Right lobe of liver (tissue), 6 donors: ENCODE results near the gene ZNF823. TPM values are rescaled to one million over a fixed set of nuclear protein-coding genes. Genes with fewer than 3 reads are reported as not detected.

ENCODE experiments used
- ATAC-seq, 4 donors: fragments of 200-7000 bp; cut with Tn5 transposase; one replicate each; pipeline ENCODE4 v1.9.1; 2020; ENCODE audit warnings: mild to moderate bottlenecking in 4 of 4, moderate library complexity in 4 of 4
- DNase-seq, 3 donors: peaks; one replicate each; pipeline ENCODE4 v3.0.0-alpha.2; 2020
- H3K27ac ChIP-seq, 3 donors: fragments of 200-600 bp; one replicate each; pipeline ENCODE4 v1.8.0; 2022
- H3K27me3 ChIP-seq, 2 donors: fragments of 200-600 bp; one replicate each; pipeline ENCODE4 v1.8.0; 2022
- H3K36me3 ChIP-seq, 4 donors: fragments of 200-600 bp; sonication (generic) in 1 of 4; one replicate each; pipeline versions ENCODE4 v1.5.1 to v1.8.0; 2017 to 2022; ENCODE audit warnings: control low read depth in 1 of 4
- H3K4me1 ChIP-seq, 4 donors: fragments of 200-600 bp; sonication (generic) in 1 of 4; one replicate each; pipeline versions ENCODE4 v1.5.1 to v1.8.0; 2017 to 2022; ENCODE audit warnings: control low read depth in 1 of 4
- H3K4me3 ChIP-seq, 3 donors: fragments of 200-600 bp; one replicate each; pipeline ENCODE4 v1.8.0; 2022
- H3K9me3 ChIP-seq, 4 donors: fragments of 200-600 bp; sonication (generic) in 1 of 4; one replicate each; pipeline versions ENCODE4 v1.5.1 to v1.8.0; 2017 to 2022; ENCODE audit warnings: control low read depth in 1 of 4
- CTCF ChIP-seq, 4 donors: fragments of 200-600 bp in 3 of 4; fragments of 450-650 bp in 1 of 4; IDR thresholded peaks; one replicate each; pipeline versions ENCODE4 v1.5.1 to v1.8.0; 2016 to 2022; ENCODE audit warnings: antibody characterized with exemption in 4 of 4, mild to moderate bottlenecking in 2 of 4
- POLR2A ChIP-seq: fragments of 450-650 bp; IDR thresholded peaks from one replicate; pipeline ENCODE4 v1.6.1; 2017; ENCODE audit warnings: antibody characterized with exemption, mild to moderate bottlenecking
- WGBS: methylation state at CpG from one replicate; pipeline ENCODE4 v1.1.6; 2018; ENCODE audit warnings: low coverage, low lambda C conversion rate; ENCODE audit not compliant: insufficient coverage; ENCODE audit errors: missing lambda C conversion rate; 5-methylcytosine and 5-hydroxymethylcytosine counted together
- intact Hi-C, 2 donors: fragments of 100-400 bp; cut with DNase I; formaldehyde crosslinking; loops; one replicate each; pipeline versions ENCODE4 v1.11.2 to v1.14.1; 2022
- long read RNA-seq: library from polyadenylated mRNA; unstranded; transcript quantifications from one replicate; pipeline ENCODE4 v2.0.0, GENCODE V29; 2019
- total RNA-seq, 6 experiments: library from RNA; depleted of rRNA in 2 of 6; stranded (reverse); fragments of >200 nt in 2 of 6; fragmentation: NEBNext Ultra II Directional in 3 of 6; extraction: Animal tissue kit (Norgen Biotek cat#: 25700) in 3 of 6; gene quantifications; one replicate each; pipeline versions ENCODE4 v1.1.0 to v1.2.4, GENCODE V29; 2016 to 2023
- donor health status: DM: no; HTN: yes; CAD: no.
- donor health status: DM: no; HTN: no; CAD: no.
- donor health status: DM: no; HTN: no; CAD: no.
- donor health status: DM: no; HTN: yes; CAD: no.
- donor health status: DM: no; HTN: yes; CAD: no.

The ZNF823 gene
- total RNA-seq = 1 to 10 TPM; 2.9 to 5.1 (median 3.4) TPM
- long read RNA-seq, partial matches to known transcripts = 0 of 4 reads
- long read RNA-seq, other reads (novel, unspliced or antisense) = 1 of 4 reads

GRCh38 chr19:11738746-11739620 is at the start of gene ZNF823:
ZNF823 (minus strand) TSS chr19:11738946; CDS start chr19:11738819, 127 bp downstream.
- H3K4me1 ChIP-seq = peaks cover 0 to 20% (median 7%) of the 10 kb centered on the region in 4 donors
- H3K9me3 ChIP-seq = no peaks in the 10 kb centered on the region
- TF ChIP-seq POLR2A (peak; percentile 88), CTCF (IDR thresholded peaks at IDR 0.05) (no peak)
- H3K36me3 ChIP-seq = no peaks in the 10 kb centered on the region
- 0% methylated on average over 5 of the region's 35 CpGs for WGBS
- H3K27me3 ChIP-seq = no peaks in the 10 kb centered on the region
- peak; percentile 98 to 100 (median 99) for DNase-seq
- intact Hi-C loops = no loop called here
- peak; percentile 97 to 98 (median 97) for ATAC-seq
- H3K27ac ChIP-seq = peak within 1 kb of the TSS; percentile 84 to 86 (median 85)
- H3K4me3 ChIP-seq = peak within 1 kb of the TSS; percentile 86 to 95 (median 91)

GRCh38 chr19:11787536-11787935 is 48.8 kb upstream of the ZNF823 start:
- H3K27ac ChIP-seq = no peak overlapping the region
- ATAC-seq (no peak), DNase-seq (no peak)
- peaks cover 2 to 69% (median 14%) of the 10 kb centered on the region in 4 donors for H3K9me3 ChIP-seq
- H3K4me3 ChIP-seq = no peak overlapping the region
- no peaks in the 10 kb centered on the region for H3K4me1 ChIP-seq
- no peaks in the 10 kb centered on the region for H3K36me3 ChIP-seq
- no peaks in the 10 kb centered on the region for H3K27me3 ChIP-seq
- intact Hi-C loops = no loop called here
- no peak for TF ChIP-seq POLR2A
- TF ChIP-seq CTCF (IDR thresholded peaks at IDR 0.05) = no peak
- 77% methylated on average over 3 of the region's 3 CpGs for WGBS

GRCh38 chr19:11784356-11784755 is 45.6 kb upstream of the ZNF823 start:
- TF ChIP-seq CTCF (IDR thresholded peaks at IDR 0.05) = no peak
- no peak for TF ChIP-seq POLR2A
- Histone ChIP-seq H3K27ac (no peak overlapping the region), H3K4me3 (no peak overlapping the region), H3K9me3 (peaks cover 6 to 84% (median 40%) of the 10 kb centered on the region in 4 donors), H3K27me3 (no peaks in the 10 kb centered on the region), H3K36me3 (peaks cover 0 to 20% (median 16%) of the 10 kb centered on the region in 4 donors), H3K4me1 (no peaks in the 10 kb centered on the region)
- ATAC-seq (no peak), DNase-seq (no peak)
- 92% methylated on average over 3 of the region's 3 CpGs for WGBS
- intact Hi-C loops = no loop called here

GRCh38 chr19:11783767-11784166 is 45.0 kb upstream of the ZNF823 start:
- intact Hi-C loops = no loop called here
- H3K4me1 ChIP-seq = no peaks in the 10 kb centered on the region
- no peak for TF ChIP-seq POLR2A
- no peak for TF ChIP-seq CTCF (IDR thresholded peaks at IDR 0.05)

More at GRCh38 chr19:11783767-11784166, 45.0 kb upstream of the ZNF823 start:
- no peak for DNase-seq
- Histone ChIP-seq H3K27ac (no peak overlapping the region), H3K36me3 (peaks cover 0 to 25% (median 19%) of the 10 kb centered on the region in 4 donors), H3K27me3 (no peaks in the 10 kb centered on the region), H3K4me3 (no peak overlapping the region), H3K9me3 (peaks cover 6 to 82% (median 39%) of the 10 kb centered on the region in 4 donors)
- ATAC-seq = no peak
- 100% methylated on average over 1 of the region's 1 CpG for whole genome bisulfite sequencing
